ENCODE results near the gene CTSE.

The CTSE gene

GRCh38 chr1:206012086-206012859 lies 11.4 kb downstream of the CTSE start:
- DNase-seq, result no peak
- H3K4me1 Mint-ChIP-seq, result peaks cover 20% of the 10 kb centered on the region

GRCh38 chr1:206011057-206011456 lies 12.6 kb downstream of the CTSE start:
- Mint-ChIP-seq H3K4me1 (peaks cover 24% of the 10 kb centered on the region), H3K27me3 (ENCODE audit: low read depth, poor library complexity) (peaks cover 7% of the 10 kb centered on the region), H3K4me3 (no peak overlapping the region), H3K9me3 (no peaks in the 10 kb centered on the region), H3K36me3 (ENCODE audit: low read depth) (no peaks in the 10 kb centered on the region), H3K27ac (no peak overlapping the region)
- TF ChIP-seq CTCF (IDR thresholded peaks at IDR 0.05), result no peak
- DNase-seq, result no peak

More at GRCh38 chr1:206012086-206012859, 11.4 kb downstream of the CTSE start:
- Mint-ChIP-seq H3K9me3 (no peaks in the 10 kb centered on the region), H3K36me3 (ENCODE audit: low read depth) (no peaks in the 10 kb centered on the region), H3K27ac (no peak overlapping the region), H3K27me3 (ENCODE audit: low read depth, poor library complexity) (peaks cover 11% of the 10 kb centered on the region), H3K4me3 (no peak overlapping the region)
- TF ChIP-seq CTCF (IDR thresholded peaks at IDR 0.05), result no peak

GRCh38 chr1:206010060-206010459 lies 13.6 kb downstream of the CTSE start:
- peaks cover 32% of the 10 kb centered on the region for H3K4me1 Mint-ChIP-seq
- no peak for TF ChIP-seq CTCF (IDR thresholded peaks at IDR 0.05)
- H3K27me3 Mint-ChIP-seq (ENCODE audit: low read depth, poor library complexity), result peaks cover 6% of the 10 kb centered on the region
- H3K36me3 Mint-ChIP-seq (ENCODE audit: low read depth), result no peaks in the 10 kb centered on the region
- H3K9me3 Mint-ChIP-seq, result no peaks in the 10 kb centered on the region
- no peak overlapping the region for H3K4me3 Mint-ChIP-seq
- DNase-seq, result no peak
- no peak overlapping the region for H3K27ac Mint-ChIP-seq

- Mint-ChIP-seq H3K27ac (no peak overlapping the region), H3K36me3 (ENCODE audit: low read depth) (no peaks in the 10 kb centered on the region), H3K27me3 (ENCODE audit: low read depth, poor library complexity) (peaks cover 4% of the 10 kb centered on the region), H3K4me1 (peaks cover 46% of the 10 kb centered on the region), H3K4me3 (no peak overlapping the region), H3K9me3 (no peaks in the 10 kb centered on the region)
- DNase-seq, result no peak
- no peak for TF ChIP-seq CTCF (IDR thresholded peaks at IDR 0.05)
Observed at GRCh38 chr1:206006946-206007345, 16.7 kb downstream of the CTSE start.

- H3K9me3 Mint-ChIP-seq, result no peaks in the 10 kb centered on the region
- no peak for TF ChIP-seq CTCF (IDR thresholded peaks at IDR 0.05)
- H3K27ac Mint-ChIP-seq, result no peak overlapping the region
- peaks cover 1% of the 10 kb centered on the region for H3K27me3 Mint-ChIP-seq (ENCODE audit: low read depth, poor library complexity)
- H3K4me3 Mint-ChIP-seq, result no peak overlapping the region
- H3K36me3 Mint-ChIP-seq (ENCODE audit: low read depth), result no peaks in the 10 kb centered on the region
- no peak for DNase-seq
- H3K4me1 Mint-ChIP-seq, result peaks cover 44% of the 10 kb centered on the region
Observed at GRCh38 chr1:206005778-206006180, 17.9 kb downstream of the CTSE start.

GRCh38 chr1:206005234-206005633 lies 18.5 kb downstream of the CTSE start:
- H3K27me3 Mint-ChIP-seq (ENCODE audit: low read depth, poor library complexity), result no peaks in the 10 kb centered on the region
- no peaks in the 10 kb centered on the region for H3K9me3 Mint-ChIP-seq
- H3K36me3 Mint-ChIP-seq (ENCODE audit: low read depth), result no peaks in the 10 kb centered on the region
- no peak for TF ChIP-seq CTCF (IDR thresholded peaks at IDR 0.05)
- peaks cover 44% of the 10 kb centered on the region for H3K4me1 Mint-ChIP-seq
- no peak for DNase-seq
- no peak overlapping the region for H3K27ac Mint-ChIP-seq
- H3K4me3 Mint-ChIP-seq, result no peak overlapping the region

All from nephron progenitor cell (in vitro differentiated cells).